Astrocyte (in vitro differentiated cells and primary cell): ENCODE measurements around the gene VSIG4. TPM values are rescaled to one million over a fixed set of nuclear protein-coding genes. Genes with fewer than 3 reads are reported as not detected.
A peak's percentile ranks its signal among the peaks of the same experiment; 100 is the strongest.

Experiments
- DNase-seq: peaks from one replicate; pipeline ENCODE4 v3.0.0-alpha.2; 2010; ENCODE audit warnings: low read depth
- FAIRE-seq: peaks from 2 replicates; lab custom pipeline; 2011; peaks lifted over from hg19 to GRCh38; lab: Jason Lieb, UNC
- H2AFZ ChIP-seq: 2 replicates; pipeline ENCODE4 v1.6.0; 2012; ENCODE audit warnings: low read depth, low read length, inconsistent platforms
- H3K27ac ChIP-seq: 2 replicates; pipeline ENCODE4 v1.5.1; 2011; ENCODE audit warnings: low read depth, low read length, inconsistent platforms
- H3K27me3 ChIP-seq: 2 replicates; pipeline ENCODE4 v1.6.0; 2011; ENCODE audit warnings: low read length, inconsistent platforms; ENCODE audit not compliant: insufficient read depth
- H3K36me3 ChIP-seq: 2 replicates; pipeline ENCODE4 v1.5.1; 2011; ENCODE audit warnings: low read length, inconsistent platforms; ENCODE audit not compliant: insufficient read depth
- H3K4me1 ChIP-seq: 2 replicates; pipeline ENCODE4 v1.5.1; 2011; ENCODE audit warnings: low read length, inconsistent platforms; ENCODE audit not compliant: insufficient read depth
- H3K4me2 ChIP-seq: 2 replicates; pipeline ENCODE4 v1.6.0; 2012; ENCODE audit warnings: low read length, inconsistent platforms
- H3K4me3 ChIP-seq: 2 replicates; pipeline ENCODE4 v1.5.1; 2011; ENCODE audit warnings: low read depth, mild to moderate bottlenecking, low read length, inconsistent platforms; ENCODE audit not compliant: insufficient read depth
- H3K79me2 ChIP-seq: 2 replicates; pipeline ENCODE4 v1.6.0; 2012; ENCODE audit warnings: mild to moderate bottlenecking, low read length, inconsistent platforms; ENCODE audit not compliant: insufficient read depth
- H3K9ac ChIP-seq: 2 replicates; pipeline ENCODE4 v1.6.0; 2012; ENCODE audit warnings: mild to moderate bottlenecking, low read length, inconsistent platforms
- H3K9me3 ChIP-seq: 2 replicates; pipeline ENCODE4 v1.5.1; 2012; ENCODE audit warnings: low read depth, mild to moderate bottlenecking, low read length, inconsistent platforms; ENCODE audit not compliant: insufficient read depth
- H4K20me1 ChIP-seq: 2 replicates; pipeline ENCODE4 v1.6.0; 2012; ENCODE audit warnings: low read length, inconsistent platforms; ENCODE audit not compliant: insufficient read depth
- H3K27ac Mint-ChIP-seq: one replicate; pipeline ENCODE4 v1.8.0; 2021; ENCODE audit warnings: mild to moderate bottlenecking, mixed read lengths; ENCODE audit not compliant: unreplicated experiment
- H3K27me3 Mint-ChIP-seq: one replicate; pipeline ENCODE4 v1.8.0; 2021; ENCODE audit warnings: low read depth, mixed read lengths; ENCODE audit not compliant: unreplicated experiment
- H3K36me3 Mint-ChIP-seq: one replicate; pipeline ENCODE4 v1.8.0; 2021; ENCODE audit warnings: low read depth, mixed read lengths; ENCODE audit not compliant: unreplicated experiment
- H3K4me1 Mint-ChIP-seq: one replicate; pipeline ENCODE4 v1.8.0; 2021; ENCODE audit warnings: low read depth, mixed read lengths; ENCODE audit not compliant: unreplicated experiment
- H3K4me3 Mint-ChIP-seq: one replicate; pipeline ENCODE4 v1.8.0; 2021; ENCODE audit warnings: mild to moderate bottlenecking, moderate library complexity, mixed read lengths; ENCODE audit not compliant: unreplicated experiment
- H3K9me3 Mint-ChIP-seq: one replicate; pipeline ENCODE4 v1.8.0; 2021; ENCODE audit warnings: mild to moderate bottlenecking, mixed read lengths; ENCODE audit not compliant: unreplicated experiment
- EZH2 ChIP-seq: IDR thresholded peaks from 2 replicates; pipeline ENCODE4 v1.6.1; 2012; ENCODE audit warnings: mild to moderate bottlenecking, low read length, inconsistent platforms; ENCODE audit not compliant: insufficient read depth
- total RNA-seq: library from RNA; stranded (reverse); gene quantifications from 2 replicates; pipeline ENCODE4 v1.2.1, GENCODE V29; 2021
- TF ChIP-seq, protein P1 (sequence below): IDR thresholded peaks from 2 replicates; pipeline ENCODE4 v1.5.1; 2011; ENCODE audit warnings: low read depth, mild to moderate bottlenecking, inconsistent platforms, low read length, moderate library complexity; ENCODE audit not compliant: insufficient read depth

VSIG4 gene
- total RNA-seq, 1 donor from 2014 or later: not detected

- no peaks in the 10 kb centered on the region for H3K4me1 ChIP-seq
- no peak overlapping the region for H3K4me2 ChIP-seq
- no peak for TF ChIP-seq EZH2
- TF ChIP-seq, protein P1, sequence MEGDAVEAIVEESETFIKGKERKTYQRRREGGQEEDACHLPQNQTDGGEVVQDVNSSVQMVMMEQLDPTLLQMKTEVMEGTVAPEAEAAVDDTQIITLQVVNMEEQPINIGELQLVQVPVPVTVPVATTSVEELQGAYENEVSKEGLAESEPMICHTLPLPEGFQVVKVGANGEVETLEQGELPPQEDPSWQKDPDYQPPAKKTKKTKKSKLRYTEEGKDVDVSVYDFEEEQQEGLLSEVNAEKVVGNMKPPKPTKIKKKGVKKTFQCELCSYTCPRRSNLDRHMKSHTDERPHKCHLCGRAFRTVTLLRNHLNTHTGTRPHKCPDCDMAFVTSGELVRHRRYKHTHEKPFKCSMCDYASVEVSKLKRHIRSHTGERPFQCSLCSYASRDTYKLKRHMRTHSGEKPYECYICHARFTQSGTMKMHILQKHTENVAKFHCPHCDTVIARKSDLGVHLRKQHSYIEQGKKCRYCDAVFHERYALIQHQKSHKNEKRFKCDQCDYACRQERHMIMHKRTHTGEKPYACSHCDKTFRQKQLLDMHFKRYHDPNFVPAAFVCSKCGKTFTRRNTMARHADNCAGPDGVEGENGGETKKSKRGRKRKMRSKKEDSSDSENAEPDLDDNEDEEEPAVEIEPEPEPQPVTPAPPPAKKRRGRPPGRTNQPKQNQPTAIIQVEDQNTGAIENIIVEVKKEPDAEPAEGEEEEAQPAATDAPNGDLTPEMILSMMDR: no peak
- no peak overlapping the region for H3K9ac ChIP-seq
- no peaks in the 10 kb centered on the region for H3K36me3 ChIP-seq
- no peak overlapping the region for H3K4me3 ChIP-seq
- H3K79me2 ChIP-seq: no peaks in the 10 kb centered on the region
- H2AFZ ChIP-seq: no peak overlapping the region
- Mint-ChIP-seq H3K27me3 (no peaks in the 10 kb centered on the region), H3K36me3 (no peaks in the 10 kb centered on the region), H3K9me3 (peaks cover 3% of the 10 kb centered on the region), H3K4me3 (no peak overlapping the region), H3K27ac (no peak overlapping the region), H3K4me1 (peaks cover 8% of the 10 kb centered on the region)
- FAIRE-seq: no peak
- DNase-seq: no peak
- H3K27ac ChIP-seq: no peak overlapping the region
- H3K27me3 ChIP-seq: no peaks in the 10 kb centered on the region
- H4K20me1 ChIP-seq: no peaks in the 10 kb centered on the region
- H3K9me3 ChIP-seq: no peaks in the 10 kb centered on the region
Measured at GRCh38 chrX:66045894-66046293, 6.0 kb upstream of the VSIG4 start.

- Mint-ChIP-seq H3K27ac (no peak overlapping the region), H3K9me3 (peaks cover 3% of the 10 kb centered on the region), H3K4me1 (peaks cover 8% of the 10 kb centered on the region), H3K27me3 (no peaks in the 10 kb centered on the region), H3K4me3 (no peak overlapping the region), H3K36me3 (no peaks in the 10 kb centered on the region)
- DNase-seq (no peak), FAIRE-seq (peak; percentile 56)
- TF ChIP-seq EZH2: no peak
- TF ChIP-seq, protein P1: no peak
- Histone ChIP-seq H4K20me1 (no peaks in the 10 kb centered on the region), H3K4me3 (no peak overlapping the region), H3K79me2 (no peaks in the 10 kb centered on the region), H3K4me1 (no peaks in the 10 kb centered on the region), H3K9me3 (no peaks in the 10 kb centered on the region), H3K9ac (no peak overlapping the region), H3K27ac (no peak overlapping the region), H2AFZ (no peak overlapping the region), H3K27me3 (no peaks in the 10 kb centered on the region), H3K36me3 (no peaks in the 10 kb centered on the region), H3K4me2 (no peak overlapping the region)
Measured at GRCh38 chrX:66043584-66043983, 3.7 kb upstream of the VSIG4 start.

GRCh38 chrX:66042307-66043077 lies 2.6 kb upstream of the VSIG4 start:
- no peak for DNase-seq
- Histone ChIP-seq H3K79me2 (no peaks in the 10 kb centered on the region), H3K4me2 (no peak overlapping the region)

More at GRCh38 chrX:66042307-66043077, 2.6 kb upstream of the VSIG4 start:
- no peaks in the 10 kb centered on the region for H3K9me3 ChIP-seq
- Mint-ChIP-seq H3K27ac (no peak overlapping the region), H3K9me3 (peaks cover 3% of the 10 kb centered on the region), H3K4me1 (peaks cover 8% of the 10 kb centered on the region), H3K4me3 (no peak overlapping the region), H3K36me3 (no peaks in the 10 kb centered on the region), H3K27me3 (no peaks in the 10 kb centered on the region)
- H3K27ac ChIP-seq: no peak overlapping the region
- no peaks in the 10 kb centered on the region for H4K20me1 ChIP-seq
- no peaks in the 10 kb centered on the region for H3K4me1 ChIP-seq
- no peak overlapping the region for H3K4me3 ChIP-seq
- no peak overlapping the region for H3K9ac ChIP-seq
- no peak overlapping the region for H2AFZ ChIP-seq
- peak; percentile 86 for FAIRE-seq
- TF ChIP-seq, protein P1: no peak
- TF ChIP-seq EZH2: no peak
- H3K36me3 ChIP-seq: no peaks in the 10 kb centered on the region
- no peaks in the 10 kb centered on the region for H3K27me3 ChIP-seq
